Activated T-cell treated with anti-CD3 and anti-CD28 coated beads, Interleukin-2, amount 50 U/mL, for 24 hours (primary cell): Measurements from ENCODE around the gene PPP6R3.

Source experiments
- DNase-seq: peaks from one replicate; pipeline ENCODE4 v3.0.0-alpha.2; 2020
- H3K27ac Mint-ChIP-seq: 2 replicates; pipeline ENCODE4 v1.8.0; 2020; ENCODE audit warnings: mild to moderate bottlenecking, mixed read lengths
- H3K27me3 Mint-ChIP-seq: 2 replicates; pipeline ENCODE4 v1.8.0; 2020; ENCODE audit warnings: mixed read lengths
- H3K36me3 Mint-ChIP-seq: 2 replicates; pipeline ENCODE4 v1.8.0; 2020; ENCODE audit warnings: low read depth, mixed read lengths
- H3K4me1 Mint-ChIP-seq: 2 replicates; pipeline ENCODE4 v1.8.0; 2020; ENCODE audit warnings: low read depth, mixed read lengths
- H3K4me3 Mint-ChIP-seq: 2 replicates; pipeline ENCODE4 v1.8.0; 2020; ENCODE audit warnings: mild to moderate bottlenecking, moderate library complexity, mixed read lengths
- H3K9me3 Mint-ChIP-seq: 2 replicates; pipeline ENCODE4 v1.8.0; 2020; ENCODE audit warnings: mixed read lengths

PPP6R3 gene

GRCh38 chr11:68480193-68480592 is 19.6 kb downstream of the PPP6R3 start:
- H3K4me1 Mint-ChIP-seq = peaks cover 70% of the 10 kb centered on the region
- peaks cover 62% of the 10 kb centered on the region for H3K36me3 Mint-ChIP-seq
- peaks cover 4% of the 10 kb centered on the region for H3K9me3 Mint-ChIP-seq
- DNase-seq = no peak
- H3K27ac Mint-ChIP-seq = peak overlapping the region; percentile 0
- H3K4me3 Mint-ChIP-seq = no peak overlapping the region
- H3K27me3 Mint-ChIP-seq = no peaks in the 10 kb centered on the region

DNA sequence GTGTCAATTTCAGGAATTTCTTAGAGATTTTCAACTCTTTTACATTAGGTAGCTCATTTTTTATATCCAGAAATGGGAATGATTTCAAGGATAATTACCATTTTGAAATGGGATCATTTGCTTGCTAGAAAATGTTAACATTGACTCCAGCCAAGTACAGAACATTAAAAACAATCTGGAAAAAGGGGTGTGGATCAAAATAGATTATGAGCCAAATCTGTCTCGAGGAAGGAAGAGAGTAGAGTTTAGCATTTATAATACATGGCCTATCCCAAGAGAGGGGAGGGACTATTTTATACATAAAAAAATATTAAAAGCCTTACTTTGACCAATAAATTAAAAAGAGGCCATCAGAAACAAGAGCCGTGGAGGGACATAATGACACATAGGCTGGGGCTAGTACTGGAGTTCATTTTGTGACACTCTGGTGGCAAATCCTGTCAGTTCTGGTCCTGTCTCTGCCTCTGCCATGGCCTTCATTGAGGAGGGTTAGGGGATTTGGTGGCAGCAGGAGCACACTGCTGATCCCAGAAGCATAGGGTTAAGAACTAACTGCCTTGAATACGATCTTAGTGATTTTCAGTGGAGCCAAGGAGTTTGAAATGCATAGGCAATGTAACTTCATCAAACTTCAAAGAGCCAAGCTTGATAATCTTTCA is 20.4 kb downstream of the PPP6R3 start:
- Mint-ChIP-seq H3K27me3 (no peaks in the 10 kb centered on the region), H3K4me1 (peaks cover 73% of the 10 kb centered on the region), H3K36me3 (peaks cover 60% of the 10 kb centered on the region), H3K9me3 (peaks cover 4% of the 10 kb centered on the region), H3K27ac (peak overlapping the region; percentile 50), H3K4me3 (no peak overlapping the region)
- DNase-seq = no peak

DNA sequence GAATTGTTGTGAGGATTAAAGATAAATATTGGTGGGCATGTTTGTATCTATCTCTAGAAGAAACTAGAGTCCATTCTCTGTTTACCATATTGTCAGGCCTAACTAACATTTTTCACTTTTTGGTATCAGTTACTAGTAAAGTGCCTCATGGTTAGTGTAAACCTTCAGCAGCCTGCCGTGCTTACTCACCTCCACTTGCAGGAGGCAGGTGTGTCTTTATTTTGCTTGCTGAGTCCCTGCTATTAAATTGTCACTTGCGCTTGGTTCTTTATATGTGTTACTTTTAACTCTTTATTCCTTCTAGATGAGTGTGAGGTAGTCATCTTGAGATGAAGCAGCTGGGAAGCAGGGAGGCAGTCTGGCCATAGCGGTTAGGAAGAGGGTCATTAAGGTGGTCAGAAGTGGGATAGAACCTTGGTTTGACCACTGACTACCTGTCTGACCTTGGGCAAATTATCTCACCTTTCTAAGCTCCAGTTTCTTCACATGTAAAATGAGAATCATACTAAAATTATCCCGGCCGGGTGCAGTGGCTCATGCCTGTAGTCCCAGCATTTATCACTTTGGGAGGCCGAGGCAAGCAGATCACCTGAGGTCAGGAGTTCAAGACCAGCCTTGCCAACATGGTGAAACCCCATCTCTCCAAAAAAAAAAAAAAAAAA is 21.2 kb downstream of the PPP6R3 start:
- Mint-ChIP-seq H3K27me3 (no peaks in the 10 kb centered on the region), H3K4me3 (no peak overlapping the region), H3K36me3 (peaks cover 60% of the 10 kb centered on the region), H3K27ac (peak overlapping the region; percentile 50), H3K9me3 (peaks cover 4% of the 10 kb centered on the region), H3K4me1 (peaks cover 78% of the 10 kb centered on the region)
- no peak for DNase-seq

- DNase-seq = no peak
- peaks cover 4% of the 10 kb centered on the region for H3K9me3 Mint-ChIP-seq
- H3K27ac Mint-ChIP-seq = no peak overlapping the region
- peaks cover 76% of the 10 kb centered on the region for H3K4me1 Mint-ChIP-seq
- no peak overlapping the region for H3K4me3 Mint-ChIP-seq
- peaks cover 44% of the 10 kb centered on the region for H3K36me3 Mint-ChIP-seq
- H3K27me3 Mint-ChIP-seq = no peaks in the 10 kb centered on the region
These were observed 28.1 kb downstream of the PPP6R3 start for GRCh38 chr11:68488623-68489022.

DNA sequence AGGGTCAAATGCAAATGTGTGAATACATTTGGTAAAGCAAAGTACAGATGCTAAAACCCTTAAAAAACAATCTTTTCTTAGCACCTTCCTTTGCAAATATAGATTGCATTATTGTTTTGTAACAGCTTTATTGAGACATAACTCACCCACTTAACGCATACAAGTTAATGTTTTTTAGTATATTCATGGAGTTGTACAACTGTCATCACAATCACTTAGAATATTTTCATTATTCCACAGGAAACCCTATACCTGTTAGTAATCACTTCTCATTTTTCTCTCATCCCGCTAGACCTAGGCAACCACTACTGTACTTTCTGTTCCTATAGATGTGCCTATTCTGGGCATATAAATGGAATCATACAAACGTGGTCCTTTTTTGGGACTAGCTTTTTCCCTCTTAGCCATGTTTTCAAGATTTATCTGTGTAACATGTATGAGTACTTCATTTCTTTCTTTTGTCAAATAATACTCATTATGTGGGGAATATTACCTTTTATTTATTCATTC is 34.7 kb downstream of the PPP6R3 start:
- no peak overlapping the region for H3K4me3 Mint-ChIP-seq
- H3K27me3 Mint-ChIP-seq = no peaks in the 10 kb centered on the region
- peaks cover 21% of the 10 kb centered on the region for H3K36me3 Mint-ChIP-seq
- no peak for DNase-seq
- no peaks in the 10 kb centered on the region for H3K9me3 Mint-ChIP-seq
- no peak overlapping the region for H3K27ac Mint-ChIP-seq
- peaks cover 79% of the 10 kb centered on the region for H3K4me1 Mint-ChIP-seq

DNA sequence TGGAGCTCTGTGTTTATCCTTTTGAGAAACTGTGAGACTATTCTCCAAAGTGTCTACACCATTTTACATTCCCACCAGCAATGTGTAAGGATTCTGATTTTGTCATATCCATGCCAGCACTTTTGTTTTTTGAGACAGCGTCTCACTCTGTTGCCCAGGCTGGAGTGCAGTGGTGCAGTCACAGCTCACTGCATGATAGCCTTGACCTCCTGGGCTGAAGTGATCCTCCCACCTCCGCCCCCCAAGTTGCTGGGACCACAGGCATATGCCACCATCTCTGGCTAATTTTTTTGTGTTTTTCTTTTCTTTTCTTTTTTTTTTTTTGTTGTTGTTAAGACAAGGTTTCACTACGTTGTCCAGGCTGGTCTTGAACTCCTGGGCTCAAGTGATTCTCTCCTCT is 35.3 kb downstream of the PPP6R3 start:
- Mint-ChIP-seq H3K27ac (no peak overlapping the region), H3K4me3 (no peak overlapping the region), H3K9me3 (no peaks in the 10 kb centered on the region), H3K27me3 (no peaks in the 10 kb centered on the region), H3K4me1 (peaks cover 79% of the 10 kb centered on the region), H3K36me3 (peaks cover 19% of the 10 kb centered on the region)
- DNase-seq = no peak

GRCh38 chr11:68497761-68498160 is 37.2 kb downstream of the PPP6R3 start:
- H3K4me1 Mint-ChIP-seq = peaks cover 81% of the 10 kb centered on the region
- no peaks in the 10 kb centered on the region for H3K9me3 Mint-ChIP-seq
- H3K27me3 Mint-ChIP-seq = no peaks in the 10 kb centered on the region
- no peak for DNase-seq
- H3K27ac Mint-ChIP-seq = no peak overlapping the region
- H3K36me3 Mint-ChIP-seq = peaks cover 15% of the 10 kb centered on the region
- H3K4me3 Mint-ChIP-seq = no peak overlapping the region

- no peak for DNase-seq
- Mint-ChIP-seq H3K27me3 (no peaks in the 10 kb centered on the region), H3K4me3 (no peak overlapping the region), H3K4me1 (peaks cover 81% of the 10 kb centered on the region), H3K36me3 (peaks cover 14% of the 10 kb centered on the region), H3K27ac (peak overlapping the region; percentile 15), H3K9me3 (no peaks in the 10 kb centered on the region)
These were observed 37.8 kb downstream of the PPP6R3 start for GRCh38 chr11:68498321-68498720.

DNA sequence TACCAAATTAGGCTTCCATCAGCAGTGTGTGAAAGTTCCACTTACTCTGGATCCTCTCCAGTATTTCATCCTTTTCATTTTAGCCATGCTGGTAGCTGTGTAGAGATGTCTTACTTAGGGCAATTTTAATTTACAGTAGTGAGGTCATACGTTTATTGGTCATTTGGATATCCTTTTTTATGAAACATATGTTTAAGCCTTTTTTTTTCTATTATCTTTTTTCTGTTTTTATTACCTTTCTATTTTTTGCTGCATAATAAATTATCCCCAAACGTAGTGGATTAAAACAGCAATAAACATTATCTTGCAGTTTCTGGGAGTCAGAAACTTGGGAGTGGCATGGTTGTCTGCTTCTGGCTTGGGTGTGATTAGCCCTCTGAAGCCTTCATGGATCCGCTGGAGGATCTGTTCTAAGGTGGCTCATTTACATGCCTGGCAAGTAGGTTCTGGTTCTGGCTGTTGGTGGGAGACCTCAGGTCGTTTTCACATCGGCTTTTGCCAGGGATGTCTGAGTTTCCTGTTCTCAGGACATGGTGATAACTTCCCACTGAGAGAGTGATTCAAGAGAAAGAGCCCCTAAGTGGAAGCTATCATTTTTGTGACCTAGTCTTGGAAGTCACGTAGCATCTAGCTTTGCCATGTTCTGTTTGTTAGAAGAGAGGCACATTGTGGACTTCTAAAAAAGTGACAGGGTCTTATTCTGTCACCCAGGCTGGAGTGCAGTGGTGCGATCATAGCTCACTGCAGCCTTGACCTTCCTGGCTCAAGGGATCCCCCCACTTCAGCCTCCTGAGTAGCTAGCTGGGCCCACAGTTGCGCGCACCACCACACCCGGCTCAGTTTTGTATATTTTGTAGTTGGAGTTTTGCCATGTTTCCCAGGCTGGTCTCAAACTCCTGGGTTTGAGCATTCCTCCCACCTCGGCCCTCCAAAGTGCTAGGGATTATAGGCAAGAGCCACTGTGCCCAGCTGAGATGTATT is 38.6 kb downstream of the PPP6R3 start:
- DNase-seq = no peak
- Mint-ChIP-seq H3K27ac (peak overlapping the region; percentile 64), H3K9me3 (no peaks in the 10 kb centered on the region), H3K4me3 (no peak overlapping the region), H3K27me3 (no peaks in the 10 kb centered on the region), H3K4me1 (peaks cover 86% of the 10 kb centered on the region), H3K36me3 (peaks cover 17% of the 10 kb centered on the region)

DNA sequence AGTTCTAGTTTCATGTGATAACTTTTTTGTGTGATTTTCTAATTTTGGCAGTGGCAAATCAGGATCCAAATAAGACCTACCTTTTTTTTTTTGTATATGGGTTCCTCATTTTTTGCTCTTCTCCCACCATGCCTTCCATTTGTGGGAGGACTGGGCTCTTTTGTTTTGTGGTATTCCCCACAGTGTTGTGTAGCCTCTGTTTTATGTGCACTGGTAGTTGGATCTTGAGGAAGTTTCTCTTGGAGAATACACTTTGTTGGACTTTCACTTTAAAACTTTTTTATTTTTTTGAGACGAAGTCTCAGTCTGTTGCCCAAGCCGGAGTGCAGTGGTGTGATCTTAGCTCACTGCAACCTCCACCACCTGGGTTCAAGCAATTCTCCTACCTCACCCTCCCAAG is 39.7 kb downstream of the PPP6R3 start:
- Mint-ChIP-seq H3K36me3 (peaks cover 21% of the 10 kb centered on the region), H3K27me3 (no peaks in the 10 kb centered on the region), H3K4me1 (peaks cover 88% of the 10 kb centered on the region), H3K9me3 (no peaks in the 10 kb centered on the region), H3K4me3 (no peak overlapping the region), H3K27ac (peak overlapping the region; percentile 36)
- DNase-seq = no peak

DNA sequence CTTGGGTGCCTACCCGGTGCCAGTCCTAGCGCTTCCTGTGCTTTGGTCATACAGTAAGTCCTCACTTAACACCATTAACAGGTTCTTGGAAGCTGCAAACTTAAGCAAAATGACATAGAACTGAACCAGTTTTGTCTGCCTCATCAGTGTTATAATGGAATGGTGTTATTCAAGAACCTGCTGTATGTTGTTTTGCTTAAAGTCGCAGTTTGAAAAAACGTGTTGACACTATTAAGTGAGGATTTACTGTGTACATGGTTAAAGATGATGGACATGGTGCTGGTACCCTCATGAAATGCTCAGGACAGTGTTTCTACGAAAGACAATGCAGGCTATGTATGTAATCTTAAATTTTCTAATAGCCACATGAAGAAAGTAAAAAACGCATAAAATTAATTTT is 41.3 kb downstream of the PPP6R3 start:
- H3K36me3 Mint-ChIP-seq = peaks cover 31% of the 10 kb centered on the region
- H3K4me1 Mint-ChIP-seq = peaks cover 83% of the 10 kb centered on the region
- DNase-seq = no peak
- no peak overlapping the region for H3K4me3 Mint-ChIP-seq
- no peaks in the 10 kb centered on the region for H3K27me3 Mint-ChIP-seq
- H3K27ac Mint-ChIP-seq = no peak overlapping the region
- H3K9me3 Mint-ChIP-seq = no peaks in the 10 kb centered on the region

DNA sequence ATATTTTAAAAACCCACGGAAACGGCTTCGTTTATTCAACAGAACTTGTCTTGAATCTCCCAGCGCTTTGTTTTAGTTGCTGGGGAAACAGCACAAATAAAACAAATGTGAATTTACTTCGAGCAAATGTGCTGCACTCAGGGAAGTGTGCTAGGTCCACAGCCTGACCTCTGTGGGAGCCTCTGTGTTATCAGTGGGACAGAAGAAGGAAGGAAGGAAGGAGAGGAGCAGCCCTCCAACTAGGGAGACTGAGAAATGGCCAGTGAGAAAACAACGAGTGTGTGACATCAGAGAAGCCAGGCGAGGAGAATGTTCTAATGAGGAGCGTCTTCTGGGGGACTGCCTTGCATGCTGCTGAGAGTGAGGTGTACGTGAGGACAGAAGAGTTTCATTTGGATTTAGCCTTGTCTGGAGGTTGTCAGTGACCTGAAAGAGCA is 42.7 kb downstream of the PPP6R3 start:
- Mint-ChIP-seq H3K9me3 (no peaks in the 10 kb centered on the region), H3K4me3 (no peak overlapping the region), H3K27ac (peak overlapping the region; percentile 30), H3K4me1 (peaks cover 82% of the 10 kb centered on the region), H3K27me3 (no peaks in the 10 kb centered on the region), H3K36me3 (peaks cover 36% of the 10 kb centered on the region)
- no peak for DNase-seq

- Mint-ChIP-seq H3K36me3 (peaks cover 41% of the 10 kb centered on the region), H3K4me3 (no peak overlapping the region), H3K27ac (peak overlapping the region; percentile 30), H3K27me3 (no peaks in the 10 kb centered on the region), H3K4me1 (peaks cover 82% of the 10 kb centered on the region), H3K9me3 (no peaks in the 10 kb centered on the region)
- no peak for DNase-seq
These were observed 43.2 kb downstream of the PPP6R3 start for GRCh38 chr11:68503792-68504191.

GRCh38 chr11:68504432-68505066 is 44.0 kb downstream of the PPP6R3 start:
- Mint-ChIP-seq H3K27me3 (no peaks in the 10 kb centered on the region), H3K27ac (peak overlapping the region; percentile 58), H3K9me3 (no peaks in the 10 kb centered on the region), H3K4me3 (no peak overlapping the region), H3K36me3 (peaks cover 46% of the 10 kb centered on the region), H3K4me1 (peaks cover 79% of the 10 kb centered on the region)
- no peak for DNase-seq
